ENCODE results near the gene RAPGEF3. TPM values are rescaled to one million over a fixed set of nuclear protein-coding genes. Genes with fewer than 3 reads are reported as not detected.

The RAPGEF3 gene
- total and polyA plus RNA-seq, 4 donors: 1.3 to 4.3 (median 1.4) TPM

DNA sequence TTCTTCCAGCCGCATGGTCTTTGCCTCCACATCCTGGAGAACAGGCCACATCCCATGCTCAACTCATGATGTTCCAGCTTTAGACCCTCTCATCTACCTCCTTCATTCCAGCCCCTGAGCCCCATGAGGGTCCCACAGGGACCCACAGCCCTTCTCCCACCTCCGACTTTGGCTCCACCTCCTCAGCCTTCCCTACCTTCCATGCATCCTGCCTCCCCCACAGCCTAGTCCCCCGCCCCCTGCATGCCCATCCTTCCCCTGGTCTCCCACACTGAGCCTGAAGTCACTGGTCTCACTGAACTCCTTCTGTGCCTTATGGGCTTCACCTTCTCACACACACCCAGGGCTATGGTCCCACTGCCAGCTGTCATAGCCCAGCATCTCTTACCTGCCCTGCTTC is 9.8 kb downstream of the RAPGEF3 start:
- no peaks in the 10 kb centered on the region for H3K27me3 ChIP-seq (ENCODE audit: control insufficient read depth in 4 of 4, insufficient read depth in 4 of 4, low read length in 3 of 4)
- no peak for DNase-seq (ENCODE audit: low spot score)
- no peak overlapping the region for H3K27ac ChIP-seq (ENCODE audit: low read depth in 1 of 2, low read length in 2 of 2)
- no peaks in the 10 kb centered on the region for H3K9me3 ChIP-seq (ENCODE audit: control insufficient read depth in 4 of 4, low read length in 3 of 4)
- no peak overlapping the region for H3K4me3 ChIP-seq (ENCODE audit: low read depth in 1 of 3, low read length in 3 of 3)
- TF ChIP-seq YY1 (IDR thresholded peaks at IDR 0.05) (no peak), RAD21 (IDR thresholded peaks at IDR 0.05) (no peak), TAF1 (conservative IDR thresholded peaks at IDR 0.05) (no peak), RXRA (IDR thresholded peaks at IDR 0.05) (no peak), HNF4G (IDR thresholded peaks at IDR 0.05) (no peak)
- TF ChIP-seq, protein P1, sequence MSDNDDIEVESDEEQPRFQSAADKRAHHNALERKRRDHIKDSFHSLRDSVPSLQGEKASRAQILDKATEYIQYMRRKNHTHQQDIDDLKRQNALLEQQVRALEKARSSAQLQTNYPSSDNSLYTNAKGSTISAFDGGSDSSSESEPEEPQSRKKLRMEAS (IDR thresholded peaks at IDR 0.05): no peak
- TF ChIP-seq, protein P2, sequence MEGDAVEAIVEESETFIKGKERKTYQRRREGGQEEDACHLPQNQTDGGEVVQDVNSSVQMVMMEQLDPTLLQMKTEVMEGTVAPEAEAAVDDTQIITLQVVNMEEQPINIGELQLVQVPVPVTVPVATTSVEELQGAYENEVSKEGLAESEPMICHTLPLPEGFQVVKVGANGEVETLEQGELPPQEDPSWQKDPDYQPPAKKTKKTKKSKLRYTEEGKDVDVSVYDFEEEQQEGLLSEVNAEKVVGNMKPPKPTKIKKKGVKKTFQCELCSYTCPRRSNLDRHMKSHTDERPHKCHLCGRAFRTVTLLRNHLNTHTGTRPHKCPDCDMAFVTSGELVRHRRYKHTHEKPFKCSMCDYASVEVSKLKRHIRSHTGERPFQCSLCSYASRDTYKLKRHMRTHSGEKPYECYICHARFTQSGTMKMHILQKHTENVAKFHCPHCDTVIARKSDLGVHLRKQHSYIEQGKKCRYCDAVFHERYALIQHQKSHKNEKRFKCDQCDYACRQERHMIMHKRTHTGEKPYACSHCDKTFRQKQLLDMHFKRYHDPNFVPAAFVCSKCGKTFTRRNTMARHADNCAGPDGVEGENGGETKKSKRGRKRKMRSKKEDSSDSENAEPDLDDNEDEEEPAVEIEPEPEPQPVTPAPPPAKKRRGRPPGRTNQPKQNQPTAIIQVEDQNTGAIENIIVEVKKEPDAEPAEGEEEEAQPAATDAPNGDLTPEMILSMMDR (IDR thresholded peaks at IDR 0.05; ENCODE audit: low read depth, low read length, missing input control): no peak
- TF ChIP-seq, protein P3, sequence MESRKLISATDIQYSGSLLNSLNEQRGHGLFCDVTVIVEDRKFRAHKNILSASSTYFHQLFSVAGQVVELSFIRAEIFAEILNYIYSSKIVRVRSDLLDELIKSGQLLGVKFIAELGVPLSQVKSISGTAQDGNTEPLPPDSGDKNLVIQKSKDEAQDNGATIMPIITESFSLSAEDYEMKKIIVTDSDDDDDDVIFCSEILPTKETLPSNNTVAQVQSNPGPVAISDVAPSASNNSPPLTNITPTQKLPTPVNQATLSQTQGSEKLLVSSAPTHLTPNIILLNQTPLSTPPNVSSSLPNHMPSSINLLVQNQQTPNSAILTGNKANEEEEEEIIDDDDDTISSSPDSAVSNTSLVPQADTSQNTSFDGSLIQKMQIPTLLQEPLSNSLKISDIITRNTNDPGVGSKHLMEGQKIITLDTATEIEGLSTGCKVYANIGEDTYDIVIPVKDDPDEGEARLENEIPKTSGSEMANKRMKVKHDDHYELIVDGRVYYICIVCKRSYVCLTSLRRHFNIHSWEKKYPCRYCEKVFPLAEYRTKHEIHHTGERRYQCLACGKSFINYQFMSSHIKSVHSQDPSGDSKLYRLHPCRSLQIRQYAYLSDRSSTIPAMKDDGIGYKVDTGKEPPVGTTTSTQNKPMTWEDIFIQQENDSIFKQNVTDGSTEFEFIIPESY (IDR thresholded peaks at IDR 0.05): no peak
- TF ChIP-seq, protein P4, sequence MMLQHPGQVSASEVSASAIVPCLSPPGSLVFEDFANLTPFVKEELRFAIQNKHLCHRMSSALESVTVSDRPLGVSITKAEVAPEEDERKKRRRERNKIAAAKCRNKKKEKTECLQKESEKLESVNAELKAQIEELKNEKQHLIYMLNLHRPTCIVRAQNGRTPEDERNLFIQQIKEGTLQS (IDR thresholded peaks at IDR 0.05): no peak
- no peaks in the 10 kb centered on the region for H3K36me3 ChIP-seq (ENCODE audit: control insufficient read depth in 4 of 4, insufficient read depth in 3 of 4, low read depth in 1 of 4, low read length in 3 of 4)
- H3K4me1 ChIP-seq (ENCODE audit: control insufficient read depth in 4 of 4, insufficient read depth in 4 of 4, low read length in 3 of 4): no peaks in the 10 kb centered on the region
- H3K9ac ChIP-seq (ENCODE audit: low read depth in 1 of 2, low read length in 2 of 2): no peak overlapping the region
- 95% methylated on average over 3 of the region's 3 CpGs for WGBS

DNA sequence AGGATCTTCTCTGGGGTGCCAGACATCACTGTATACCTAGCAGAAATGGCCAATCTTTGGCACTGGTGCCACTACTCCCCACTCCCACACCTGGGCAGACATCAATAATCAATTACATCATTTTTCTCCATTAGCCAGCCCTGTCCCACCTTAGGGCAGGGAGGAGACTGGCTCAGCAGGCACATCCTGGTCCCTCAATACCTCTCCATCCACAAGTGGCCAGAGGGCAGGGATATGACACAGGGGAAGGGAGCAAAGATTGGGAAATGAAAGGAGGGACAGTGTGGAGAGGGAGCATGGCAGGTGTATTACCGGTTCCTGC is 10.2 kb downstream of the RAPGEF3 start:
- no peak overlapping the region for H3K4me3 ChIP-seq (ENCODE audit: low read depth in 1 of 3, low read length in 3 of 3)
- no peak for DNase-seq (ENCODE audit: low spot score)
- no peak for TF ChIP-seq TAF1 (conservative IDR thresholded peaks at IDR 0.05)
- TF ChIP-seq, protein P5, sequence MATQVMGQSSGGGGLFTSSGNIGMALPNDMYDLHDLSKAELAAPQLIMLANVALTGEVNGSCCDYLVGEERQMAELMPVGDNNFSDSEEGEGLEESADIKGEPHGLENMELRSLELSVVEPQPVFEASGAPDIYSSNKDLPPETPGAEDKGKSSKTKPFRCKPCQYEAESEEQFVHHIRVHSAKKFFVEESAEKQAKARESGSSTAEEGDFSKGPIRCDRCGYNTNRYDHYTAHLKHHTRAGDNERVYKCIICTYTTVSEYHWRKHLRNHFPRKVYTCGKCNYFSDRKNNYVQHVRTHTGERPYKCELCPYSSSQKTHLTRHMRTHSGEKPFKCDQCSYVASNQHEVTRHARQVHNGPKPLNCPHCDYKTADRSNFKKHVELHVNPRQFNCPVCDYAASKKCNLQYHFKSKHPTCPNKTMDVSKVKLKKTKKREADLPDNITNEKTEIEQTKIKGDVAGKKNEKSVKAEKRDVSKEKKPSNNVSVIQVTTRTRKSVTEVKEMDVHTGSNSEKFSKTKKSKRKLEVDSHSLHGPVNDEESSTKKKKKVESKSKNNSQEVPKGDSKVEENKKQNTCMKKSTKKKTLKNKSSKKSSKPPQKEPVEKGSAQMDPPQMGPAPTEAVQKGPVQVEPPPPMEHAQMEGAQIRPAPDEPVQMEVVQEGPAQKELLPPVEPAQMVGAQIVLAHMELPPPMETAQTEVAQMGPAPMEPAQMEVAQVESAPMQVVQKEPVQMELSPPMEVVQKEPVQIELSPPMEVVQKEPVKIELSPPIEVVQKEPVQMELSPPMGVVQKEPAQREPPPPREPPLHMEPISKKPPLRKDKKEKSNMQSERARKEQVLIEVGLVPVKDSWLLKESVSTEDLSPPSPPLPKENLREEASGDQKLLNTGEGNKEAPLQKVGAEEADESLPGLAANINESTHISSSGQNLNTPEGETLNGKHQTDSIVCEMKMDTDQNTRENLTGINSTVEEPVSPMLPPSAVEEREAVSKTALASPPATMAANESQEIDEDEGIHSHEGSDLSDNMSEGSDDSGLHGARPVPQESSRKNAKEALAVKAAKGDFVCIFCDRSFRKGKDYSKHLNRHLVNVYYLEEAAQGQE (IDR thresholded peaks at IDR 0.05): no peak
- no peak for TF ChIP-seq HNF4A (conservative IDR thresholded peaks at IDR 0.05)
- TF ChIP-seq RAD21 (IDR thresholded peaks at IDR 0.05): no peak
- H3K4me1 ChIP-seq (ENCODE audit: control insufficient read depth in 4 of 4, insufficient read depth in 4 of 4, low read length in 3 of 4): no peaks in the 10 kb centered on the region
- no peaks in the 10 kb centered on the region for H3K9me3 ChIP-seq (ENCODE audit: control insufficient read depth in 4 of 4, low read length in 3 of 4)
- no peak overlapping the region for H3K9ac ChIP-seq (ENCODE audit: low read depth in 1 of 2, low read length in 2 of 2)
- H3K27ac ChIP-seq (ENCODE audit: low read depth in 1 of 2, low read length in 2 of 2): no peak overlapping the region
- no peaks in the 10 kb centered on the region for H3K36me3 ChIP-seq (ENCODE audit: control insufficient read depth in 4 of 4, insufficient read depth in 3 of 4, low read depth in 1 of 4, low read length in 3 of 4)
- WGBS: 91% methylated on average over 1 of the region's 1 CpG
- H3K27me3 ChIP-seq (ENCODE audit: control insufficient read depth in 4 of 4, insufficient read depth in 4 of 4, low read length in 3 of 4): no peaks in the 10 kb centered on the region
